NCI-H2196 treated with DMSO at 0.1 percent for 48 hours (cell line): ENCODE data around the gene ANKRD10.

Experiments used
- DNase-seq: peaks from one replicate; lab custom pipeline; 2025; ENCODE audit not compliant: unreplicated experiment; lab: John Stamatoyannopoulos, UW

Gene ANKRD10

DNA sequence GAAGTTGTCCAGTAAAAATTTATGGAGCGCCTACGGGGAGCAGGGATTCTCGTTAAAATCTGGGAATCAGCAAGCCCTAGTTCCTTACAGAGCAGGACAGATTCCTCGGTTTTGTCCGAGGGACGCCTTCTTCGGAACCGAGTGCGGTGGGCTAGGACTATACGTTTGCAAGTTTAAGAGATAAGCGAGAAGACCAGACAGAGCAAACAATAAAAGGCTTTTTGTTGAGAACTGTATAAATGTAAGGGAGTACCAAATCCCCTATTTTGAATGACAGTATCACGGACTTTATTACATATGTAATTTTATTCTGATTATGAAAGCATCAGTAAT lies 971 bp upstream of the ANKRD10 start:
- DNase-seq: no peak

DNA sequence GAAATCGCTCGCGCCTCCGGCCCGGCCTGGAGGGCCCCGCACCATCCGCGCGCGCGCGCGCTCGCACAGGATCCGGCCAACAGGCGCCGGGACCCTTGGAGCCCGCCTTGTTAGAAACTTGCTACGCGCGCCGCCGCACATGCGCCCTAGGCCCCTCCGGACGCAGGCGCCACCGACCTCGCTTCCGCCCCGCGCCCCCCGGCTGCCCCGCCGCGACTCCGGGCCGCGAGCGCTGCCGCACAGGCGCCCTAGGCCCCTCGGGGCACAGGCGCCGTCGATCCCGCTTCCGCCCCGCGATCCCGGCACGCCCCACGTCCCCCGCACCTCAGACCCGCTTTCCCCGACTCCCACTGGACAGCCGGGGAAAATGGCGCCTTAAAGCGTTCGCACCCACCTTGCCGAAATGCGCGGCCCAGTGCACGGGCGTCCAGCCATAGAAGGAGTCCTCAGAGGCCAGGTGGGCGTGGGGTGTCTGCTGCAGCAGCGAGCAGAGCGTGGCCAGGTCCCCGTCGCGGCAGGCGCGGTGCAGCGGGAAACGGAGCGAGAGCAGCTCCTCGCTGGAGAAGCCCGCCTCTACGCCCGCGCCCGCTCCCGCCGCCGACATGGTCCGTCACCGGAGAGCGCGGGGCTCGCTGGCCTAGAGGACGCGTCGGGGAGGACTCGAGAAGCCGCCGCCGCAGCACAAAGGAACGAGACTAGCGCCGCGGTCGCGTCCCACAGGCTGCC lies 375 bp downstream of the ANKRD10 start:
- DNase-seq: no peak

GRCh38 chr13:110914081-110914330 lies 863 bp downstream of the ANKRD10 start:
- no peak for DNase-seq

DNA sequence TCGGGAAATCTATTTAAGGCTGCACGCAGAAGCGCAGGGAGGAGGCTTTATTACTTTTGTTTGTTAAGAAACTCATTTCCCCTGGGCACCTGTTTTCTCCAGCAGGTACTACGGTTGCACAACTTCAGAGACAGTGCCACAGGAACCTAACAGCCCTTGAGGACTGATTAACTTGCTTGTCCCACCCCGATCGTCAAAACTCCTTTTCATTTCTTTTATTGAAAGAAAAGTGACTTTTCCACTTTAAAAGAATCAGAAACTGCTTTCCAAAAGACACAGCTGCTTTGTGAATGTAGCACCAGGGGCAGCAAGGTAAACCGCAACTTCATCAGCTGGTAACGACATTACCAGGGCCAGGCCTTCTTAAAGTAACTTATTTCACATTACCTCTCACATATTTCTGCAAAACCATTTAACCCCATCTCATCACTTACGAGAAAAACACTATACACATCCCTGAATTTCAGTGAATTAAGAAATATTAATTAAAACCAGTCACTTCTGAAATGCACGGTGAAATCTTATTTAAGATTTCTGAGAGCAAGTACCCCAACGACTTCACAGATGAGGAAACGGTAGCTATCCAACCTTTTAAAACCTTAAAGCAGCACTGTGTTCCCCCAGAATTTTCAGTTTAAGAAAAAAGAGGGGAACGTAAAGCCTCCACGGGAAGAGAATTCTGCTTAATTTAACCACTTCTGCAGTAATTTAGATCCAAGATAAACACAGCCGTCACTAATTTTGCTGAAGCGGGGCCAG lies 1.4 kb downstream of the ANKRD10 start:
- no peak for DNase-seq

DNA sequence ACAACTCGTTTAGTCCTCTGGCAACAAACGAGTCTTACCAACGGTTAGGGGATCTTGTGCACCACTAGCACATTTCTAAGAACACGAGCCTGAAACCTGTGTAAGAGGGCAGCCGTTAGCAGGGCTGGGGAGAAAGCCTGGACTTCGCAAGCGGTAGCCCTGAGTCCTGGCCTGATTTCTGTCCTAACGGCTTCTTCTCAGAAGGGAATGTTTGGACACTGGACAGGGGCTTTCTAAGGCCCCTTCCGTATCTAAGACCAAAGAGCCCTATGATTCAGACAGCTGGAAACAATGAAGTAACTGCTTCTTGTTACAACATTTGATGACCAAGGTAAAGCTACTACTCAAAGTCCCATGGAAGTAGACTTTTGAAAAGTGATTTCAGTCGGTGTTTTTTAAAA lies 2.2 kb downstream of the ANKRD10 start:
- no peak for DNase-seq

- no peak for DNase-seq
These were observed 3.0 kb downstream of the ANKRD10 start for GRCh38 chr13:110911880-110912279.

DNA sequence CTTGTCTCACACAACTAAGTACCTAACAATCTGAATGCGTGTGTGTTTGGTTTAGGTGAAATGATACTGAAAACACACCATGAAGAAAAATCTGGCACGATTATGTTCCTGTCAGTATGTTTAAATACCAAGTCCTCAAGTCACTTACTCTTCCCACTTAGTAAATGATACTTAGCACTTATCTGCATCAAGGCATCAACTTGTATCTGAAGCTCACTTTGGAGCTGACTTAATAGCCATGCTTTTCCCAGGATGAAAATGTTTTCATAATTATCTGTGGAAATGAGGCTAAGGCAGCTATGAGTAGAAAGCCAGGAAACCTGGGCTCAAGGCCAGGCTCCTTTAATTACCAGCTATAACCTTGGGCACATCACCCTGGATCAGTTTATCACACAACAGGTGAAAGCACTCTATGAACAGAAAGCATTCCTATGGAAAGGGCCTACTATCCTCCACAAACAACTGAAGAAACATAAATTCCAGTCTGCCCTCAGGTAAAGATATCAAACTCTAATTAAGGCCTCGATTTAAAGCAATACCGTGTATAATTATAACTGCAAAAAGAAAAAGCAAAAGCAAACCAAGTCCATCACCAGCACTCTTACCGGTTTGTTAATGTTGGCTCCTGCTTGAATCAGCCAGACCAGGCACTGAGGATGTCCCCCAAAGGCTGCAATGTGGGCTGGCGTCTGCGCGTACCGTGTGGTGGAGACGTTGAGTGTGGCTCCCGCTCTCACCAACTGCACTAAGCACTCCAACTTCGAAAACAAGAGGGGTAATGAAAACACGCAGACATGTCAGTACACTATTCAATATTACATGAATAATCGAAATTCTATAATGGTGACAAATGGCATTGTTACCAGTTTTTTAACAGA lies 4.6 kb downstream of the ANKRD10 start:
- no peak for DNase-seq

DNA sequence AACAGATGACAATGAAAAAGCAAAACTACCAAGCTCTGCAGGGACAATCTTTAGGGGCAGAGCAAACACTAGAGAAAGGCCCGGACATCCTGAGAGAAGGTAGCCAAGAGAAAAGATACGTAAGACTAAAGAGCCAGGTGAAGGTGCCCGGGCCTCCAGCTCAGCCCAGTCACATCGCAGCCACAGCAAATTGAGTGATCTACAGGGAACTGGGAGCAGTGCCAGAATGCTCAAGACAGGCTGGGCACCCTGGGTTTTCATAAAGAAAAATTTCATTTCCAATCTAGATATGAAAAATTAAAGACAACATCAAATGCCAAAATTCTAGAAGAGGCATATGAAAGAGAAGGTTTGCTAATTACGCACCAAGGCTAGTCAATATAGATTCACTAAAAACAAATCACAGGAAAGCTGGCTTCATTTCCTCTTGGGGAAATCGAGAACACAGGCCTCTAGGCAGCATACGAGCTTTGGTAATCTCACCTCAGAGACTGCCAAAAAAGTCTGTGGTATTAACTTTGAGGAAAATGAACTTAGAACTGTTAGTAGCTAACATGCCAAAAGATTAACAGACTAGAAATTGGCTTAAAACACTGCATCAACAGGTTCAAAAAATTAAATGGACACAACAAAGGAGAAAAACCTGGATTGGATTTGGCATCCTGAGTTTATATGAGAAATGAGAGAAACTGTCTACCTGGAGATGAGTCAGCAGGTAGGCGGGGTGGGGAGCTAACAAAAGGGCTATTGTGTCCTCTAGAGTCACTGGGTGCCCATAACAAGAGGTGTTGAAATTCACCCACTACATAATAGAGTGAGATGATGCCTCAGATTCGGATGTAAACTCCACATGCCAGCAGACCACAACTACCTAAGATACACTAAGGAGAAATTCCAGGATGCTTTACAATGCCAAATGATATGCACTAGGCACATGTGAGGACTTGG lies 6.6 kb downstream of the ANKRD10 start:
- peak; percentile 38 for DNase-seq

- no peak for DNase-seq
These were observed 7.6 kb downstream of the ANKRD10 start for GRCh38 chr13:110907301-110907700.

DNA sequence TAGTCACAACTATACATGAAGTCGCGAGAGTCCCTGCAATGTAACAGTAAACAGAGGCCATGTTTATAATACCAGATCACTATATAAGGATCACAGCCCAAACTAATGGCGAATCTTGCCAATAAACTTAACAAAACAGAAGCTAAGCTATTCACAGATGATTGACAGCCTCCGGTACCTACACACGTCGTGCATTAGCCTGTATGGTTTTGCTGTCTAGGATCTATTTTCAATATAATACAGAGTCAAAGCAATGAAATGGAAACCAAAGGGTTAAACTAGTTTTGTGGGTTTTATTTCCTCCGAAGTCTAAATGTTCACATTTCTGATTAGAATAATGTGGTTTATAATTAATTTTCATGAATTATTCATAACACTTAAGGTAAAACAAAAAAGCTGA lies 10.1 kb downstream of the ANKRD10 start:
- DNase-seq: no peak

GRCh38 chr13:110902370-110902769 lies 12.5 kb downstream of the ANKRD10 start:
- no peak for DNase-seq

- DNase-seq: no peak
These were observed 17.3 kb downstream of the ANKRD10 start for GRCh38 chr13:110897521-110897920.

- no peak for DNase-seq
These were observed 17.9 kb downstream of the ANKRD10 start for GRCh38 chr13:110897014-110897413.

- no peak for DNase-seq
These were observed 20.8 kb downstream of the ANKRD10 start for GRCh38 chr13:110894086-110894485.

GRCh38 chr13:110893571-110893970 lies 21.3 kb downstream of the ANKRD10 start:
- DNase-seq: no peak

- DNase-seq: no peak
These were observed 24.3 kb downstream of the ANKRD10 start for GRCh38 chr13:110890279-110891165.

- no peak for DNase-seq
These were observed 26.5 kb downstream of the ANKRD10 start for GRCh38 chr13:110888390-110888789.

GRCh38 chr13:110887597-110888333 lies 27.1 kb downstream of the ANKRD10 start:
- DNase-seq: no peak

DNA sequence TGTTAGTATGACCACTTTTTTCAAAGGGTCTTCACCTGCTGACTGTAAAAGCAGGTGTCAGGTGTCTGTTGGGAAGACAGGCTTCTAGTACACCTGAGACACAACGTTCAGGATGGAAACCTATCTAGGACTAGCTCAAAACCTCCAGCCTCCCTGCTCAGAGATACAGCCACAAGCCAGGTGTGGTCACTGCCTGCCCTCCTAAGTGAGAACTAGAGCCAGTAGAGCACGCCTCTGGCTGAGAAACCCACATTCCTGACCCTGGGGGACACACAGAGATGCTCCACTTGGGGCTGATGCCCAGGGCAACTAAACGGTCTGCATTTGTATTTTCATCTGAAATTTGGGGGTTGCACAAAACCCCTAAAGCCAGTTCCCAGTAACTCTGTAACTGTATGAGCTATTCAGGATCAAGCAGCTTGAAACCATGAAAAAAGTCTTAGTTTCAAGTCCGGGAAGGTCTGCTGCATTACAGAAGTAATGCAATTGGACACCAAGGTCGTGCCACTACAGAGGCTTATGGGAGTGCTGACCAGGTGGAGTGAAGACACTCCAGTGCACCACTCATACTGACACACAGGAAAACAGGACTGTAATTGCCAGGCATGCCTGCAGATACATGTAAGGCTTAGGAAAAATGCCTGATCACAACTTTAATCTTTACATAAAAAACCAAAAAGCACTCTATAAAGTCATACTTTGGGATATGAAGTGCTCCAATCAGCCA lies 27.8 kb downstream of the ANKRD10 start:
- DNase-seq: no peak
